Heart right ventricle (tissue), 16 donors: ENCODE data around the gene PLEKHG3. TPM values are rescaled to one million over a fixed set of nuclear protein-coding genes. Genes with fewer than 3 reads are reported as not detected.

Experiments used
- ATAC-seq, 8 donors: fragments of 200-7000 bp; cut with Tn5 transposase; one replicate each; pipeline ENCODE4 v1.9.1; 2020; ENCODE audit warnings: mild to moderate bottlenecking in 8 of 8, moderate library complexity in 8 of 8, moderate number of reproducible peaks in 1 of 8
- DNase-seq, 2 donors: peaks; one replicate each; pipeline ENCODE4 v3.0.0-alpha.2; 2020
- H3K27ac ChIP-seq, 10 donors: fragments of 200-600 bp; sonication (generic) in 2 of 10; one replicate each; pipeline versions ENCODE4 v1.5.0 to v1.8.0; 2020 to 2022; ENCODE audit warnings: mild to moderate bottlenecking in 3 of 10
- H3K27me3 ChIP-seq, 7 donors: fragments of 200-600 bp; one replicate each; pipeline ENCODE4 v1.8.0; 2021 to 2022; ENCODE audit warnings: mild to moderate bottlenecking in 2 of 7
- H3K36me3 ChIP-seq, 9 donors: fragments of 200-600 bp; sonication (generic) in 1 of 9; one replicate each; pipeline versions ENCODE4 v1.5.0 to v1.8.0; 2020 to 2022; ENCODE audit warnings: mild to moderate bottlenecking in 2 of 9
- H3K4me1 ChIP-seq, 9 donors: fragments of 200-600 bp; sonication (generic) in 1 of 9; one replicate each; pipeline versions ENCODE4 v1.5.0 to v1.8.0; 2020 to 2022; ENCODE audit warnings: mild to moderate bottlenecking in 4 of 9
- H3K4me3 ChIP-seq, 10 donors: fragments of 200-600 bp; sonication (generic) in 2 of 10; one replicate each; pipeline versions ENCODE4 v1.5.0 to v1.8.0; 2020 to 2022; ENCODE audit warnings: mild to moderate bottlenecking in 7 of 10, moderate library complexity in 2 of 10
- H3K9me3 ChIP-seq, 11 donors: fragments of 200-600 bp in 10 of 11; sonication (generic) in 2 of 11; one replicate each; pipeline versions ENCODE4 v1.5.0 to v1.8.0; 2013 to 2022; ENCODE audit warnings: mild to moderate bottlenecking in 2 of 11, control low read depth in 1 of 11, moderate library complexity in 1 of 11
- CTCF ChIP-seq, 9 donors: fragments of 200-600 bp; sonication (generic) in 2 of 9; IDR thresholded peaks; one replicate each; pipeline versions ENCODE4 v1.5.0 to v1.8.0; 2021 to 2022; ENCODE audit warnings: antibody characterized with exemption in 9 of 9, mild to moderate bottlenecking in 5 of 9, moderate library complexity in 1 of 9
- WGBS, 2 donors: extraction: QIAGEN DNeasy Blood & Tissue Kit; methylation state at CpG; one replicate each; pipeline ENCODE4 v1.1.7; 2013; ENCODE audit warnings: inconsistent platforms in 1 of 2; 5-methylcytosine and 5-hydroxymethylcytosine counted together
- intact Hi-C, 10 donors: fragments of 100-400 bp; cut with DNase I; formaldehyde crosslinking; loops; one replicate each; pipeline versions ENCODE4 v1.11.1 to v1.14.2; 2022
- polyA plus RNA-seq, 2 donors: library from polyadenylated mRNA; stranded (reverse); fragments of 200-250 nt; gene quantifications; one replicate each; pipeline ENCODE4 v1.2.3, GENCODE V29; 2013
- total RNA-seq, 10 donors: library from RNA; stranded (reverse); fragmentation: NEBNext Ultra II Directional in 3 of 10; extraction: Animal tissue kit (Norgen Biotek cat#: 25700) in 3 of 10; gene quantifications; one replicate each; pipeline versions ENCODE4 v1.2.1 to v1.2.4, GENCODE V29; 2021 to 2023
- donor health status: Arrhythmogenic right ventricular cardiomyopathy.
- donor health status: ischemic (EF 13 %, LVEDD 7.1; RV severe dilation, severe dysfunction).
- donor health status: healthy with polysubstance abuse.
- donor health status: DM: no; HTN: yes; CAD: no.
- donor health status: DM: no; HTN: no; CAD: no.
- donor health status: ischemic (EF 25% LVEDD 6.9; RV normal size, moderate dysfunction).
- donor health status: ischemic (EF 25% LVEDD 5.7; RV mildly dilated, moderate dysfunction).
- donor health status: healthy.
- donor health status: DM: yes; HTN: yes; CAD: no.
- donor health status: Ischemic cardiomyopathy.
- donor health status: ischemic (EF 35%, LVEDD 5.7; RV mildly dilated, moderate dysfunction).
- donor health status: nonischemic (EF 11% LVEDD 7.7; RV severe dilation, severe dysfunction).
- donor health status: DM: yes; HTN: yes; CAD: no.
- donor health status: PGD.
- donor health status: ischemic (EF 29% LVEDD 5.4; RV normal size, mild dysfunction).
- donor health status: nonischemic (EF 23%, LVEDD 6.1; RV moderate dilation, normal function).

The PLEKHG3 gene
- total and polyA plus RNA-seq, 12 donors, result 5.0 to 25.5 (median 15.4) TPM

- no peak overlapping the region for H3K4me3 ChIP-seq
- H3K4me1 ChIP-seq, result peaks cover 0 to 13% (median 9%) of the 10 kb centered on the region in 9 donors
- ATAC-seq (no peak), DNase-seq (no peak)
- no peaks in the 10 kb centered on the region for H3K9me3 ChIP-seq
- no peak overlapping the region for H3K27ac ChIP-seq
- no peaks in the 10 kb centered on the region for H3K36me3 ChIP-seq
- peaks cover 0 to 18% (median 0%) of the 10 kb centered on the region in 7 donors for H3K27me3 ChIP-seq
- TF ChIP-seq CTCF (IDR thresholded peaks at IDR 0.05), result no peak
- WGBS, 2 donors, result 90% methylated on average over 5 of the region's 5 CpGs
- intact Hi-C loops, result no loop called here
These were observed 44.9 kb upstream of the PLEKHG3 start for GRCh38 chr14:64659366-64659765.

DNA sequence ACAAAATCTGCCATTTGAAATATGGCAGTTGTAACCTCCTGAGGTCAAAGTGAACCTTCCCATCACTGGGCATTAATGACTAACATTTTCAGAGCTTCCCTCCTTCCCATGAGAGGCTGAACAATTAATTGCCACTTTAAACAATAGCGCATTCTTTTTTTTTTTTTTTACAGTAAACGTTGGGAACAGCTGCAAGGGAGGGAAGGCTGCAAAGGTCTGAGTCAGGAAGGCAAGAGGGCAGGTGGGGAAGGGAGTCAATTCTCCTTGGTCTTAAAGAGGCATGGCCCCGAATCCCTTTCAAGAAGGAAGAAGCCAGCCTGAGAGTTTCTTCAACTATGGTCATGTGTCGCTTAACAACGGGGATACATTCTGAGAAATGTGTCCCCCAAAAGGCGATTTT is 41.0 kb upstream of the PLEKHG3 start:
- Histone ChIP-seq H3K27ac (no peak overlapping the region), H3K4me1 (peaks cover 0 to 3% (median 0%) of the 10 kb centered on the region in 9 donors), H3K27me3 (peaks cover 0 to 18% (median 0%) of the 10 kb centered on the region in 7 donors), H3K4me3 (no peak overlapping the region), H3K9me3 (no peaks in the 10 kb centered on the region), H3K36me3 (no peaks in the 10 kb centered on the region)
- WGBS, 2 donors, result 73 to 78% methylated on average over 6 of the region's 6 CpGs
- DNase-seq (no peak), ATAC-seq (no peak)
- intact Hi-C loops, result no loop called here
- no peak for TF ChIP-seq CTCF (IDR thresholded peaks at IDR 0.05)

DNA sequence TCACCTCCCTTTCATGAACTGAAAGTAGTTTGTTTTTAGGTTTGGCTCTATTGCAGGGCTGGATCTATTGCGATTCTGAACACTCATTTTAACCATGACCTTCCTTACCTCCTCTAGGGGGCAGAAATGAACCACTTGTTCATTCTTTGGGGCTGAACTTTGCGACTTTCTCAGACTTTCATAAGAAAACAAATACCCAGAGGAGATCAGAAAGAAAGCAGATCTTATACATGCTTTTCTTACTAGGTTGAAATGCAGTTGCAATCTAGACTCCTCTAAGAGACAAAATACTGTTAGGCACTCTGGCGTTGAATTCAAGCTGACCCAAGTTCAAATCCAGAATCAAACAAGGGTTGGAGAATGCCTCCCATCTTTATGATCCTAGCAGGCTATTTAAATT is 32.6 kb upstream of the PLEKHG3 start:
- peaks cover 0 to 37% (median 0%) of the 10 kb centered on the region in 9 donors for H3K4me1 ChIP-seq
- intact Hi-C loops, result loop anchor here (1.0 to 10.0 kb wide), 7 partner anchors 91 to 223 kb away; no protein-coding TSS in a partner anchor
- no peaks in the 10 kb centered on the region for H3K27me3 ChIP-seq
- ATAC-seq (peak in 7 of 8 donors; percentile 44 to 76 (median 54)), DNase-seq (peak in 1 of 2 donors; percentile 31)
- peak; percentile 59 to 80 (median 77) for TF ChIP-seq CTCF (IDR thresholded peaks at IDR 0.05)
- WGBS, 2 donors, result 13% methylated on average over 3 of the region's 3 CpGs
- no peak overlapping the region for H3K4me3 ChIP-seq
- H3K27ac ChIP-seq, result peak overlapping the region in 1 of 10 donors; percentile 22
- no peaks in the 10 kb centered on the region for H3K36me3 ChIP-seq
- H3K9me3 ChIP-seq, result no peaks in the 10 kb centered on the region

DNA sequence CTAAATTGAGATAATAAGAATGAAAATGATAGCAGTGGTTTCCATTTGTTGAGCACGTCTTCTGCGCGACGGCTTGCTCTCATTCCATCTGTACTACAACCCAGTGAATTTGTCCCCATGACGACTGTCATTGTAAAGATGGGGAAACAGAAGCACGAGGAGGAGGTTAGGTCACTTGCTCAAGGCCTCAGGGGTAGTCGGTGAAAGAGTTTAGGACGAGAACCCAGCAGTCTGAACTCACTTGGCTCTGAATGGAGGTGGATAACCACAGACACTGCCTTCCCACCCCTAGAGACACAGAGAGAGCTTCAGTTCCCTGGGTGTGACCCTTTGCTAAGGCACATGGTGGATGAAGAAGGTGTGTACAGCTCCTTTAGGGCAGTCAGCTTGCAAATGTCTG is 30.9 kb upstream of the PLEKHG3 start:
- peaks cover 0 to 37% (median 0%) of the 10 kb centered on the region in 9 donors for H3K4me1 ChIP-seq
- WGBS, 2 donors, result 88 to 91% methylated on average over 8 of the region's 8 CpGs
- no peak for TF ChIP-seq CTCF (IDR thresholded peaks at IDR 0.05)
- intact Hi-C loops, result loop anchor here (2.0 to 10.0 kb wide), 6 partner anchors 89 to 221 kb away; no protein-coding TSS in a partner anchor
- no peak overlapping the region for H3K4me3 ChIP-seq
- no peaks in the 10 kb centered on the region for H3K27me3 ChIP-seq
- H3K36me3 ChIP-seq, result no peaks in the 10 kb centered on the region
- H3K9me3 ChIP-seq, result no peaks in the 10 kb centered on the region
- no peak for ATAC-seq
- H3K27ac ChIP-seq, result peak overlapping the region in 4 of 10 donors; percentile 31 to 75 (median 43)
- DNase-seq, result no peak
